ENCODE data around the gene C15orf39.
A peak's percentile ranks its signal among the peaks of the same experiment; 100 is the strongest.

C15orf39 gene

GRCh38 chr15:75197062-75197630 is 4.5 kb upstream of the C15orf39 start:
- no peak for DNase-seq (ENCODE audit: low read depth, low spot score)

- DNase-seq (ENCODE audit: low read depth, low spot score), result no peak
These were observed 2.9 kb upstream of the C15orf39 start for GRCh38 chr15:75198560-75199356.

GRCh38 chr15:75199357-75199940 is 2.2 kb upstream of the C15orf39 start:
- DNase-seq (ENCODE audit: low read depth, low spot score), result no peak

DNA sequence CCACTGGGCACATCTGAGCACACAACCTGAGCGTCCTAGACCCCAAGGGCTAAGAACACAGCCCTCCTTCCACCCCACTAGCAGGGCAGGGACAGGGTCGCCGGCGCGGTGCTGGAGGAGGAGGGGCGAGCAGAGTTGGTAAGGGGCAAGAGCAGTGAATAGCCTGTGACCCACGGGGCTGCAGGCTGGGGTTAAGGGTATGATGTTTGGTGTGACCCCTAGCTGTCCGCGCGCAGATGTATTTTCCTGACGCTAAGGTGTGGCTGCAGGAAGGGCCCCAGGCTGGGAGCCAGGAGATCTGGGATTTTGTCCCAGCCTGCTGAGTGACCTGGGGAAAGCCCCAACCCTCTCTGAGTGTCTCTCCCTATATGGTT is 1.3 kb upstream of the C15orf39 start:
- no peak for DNase-seq (ENCODE audit: low read depth, low spot score)

- no peak for DNase-seq (ENCODE audit: low read depth, low spot score)
These were observed 692 bp upstream of the C15orf39 start for GRCh38 chr15:75200765-75201615.

DNA sequence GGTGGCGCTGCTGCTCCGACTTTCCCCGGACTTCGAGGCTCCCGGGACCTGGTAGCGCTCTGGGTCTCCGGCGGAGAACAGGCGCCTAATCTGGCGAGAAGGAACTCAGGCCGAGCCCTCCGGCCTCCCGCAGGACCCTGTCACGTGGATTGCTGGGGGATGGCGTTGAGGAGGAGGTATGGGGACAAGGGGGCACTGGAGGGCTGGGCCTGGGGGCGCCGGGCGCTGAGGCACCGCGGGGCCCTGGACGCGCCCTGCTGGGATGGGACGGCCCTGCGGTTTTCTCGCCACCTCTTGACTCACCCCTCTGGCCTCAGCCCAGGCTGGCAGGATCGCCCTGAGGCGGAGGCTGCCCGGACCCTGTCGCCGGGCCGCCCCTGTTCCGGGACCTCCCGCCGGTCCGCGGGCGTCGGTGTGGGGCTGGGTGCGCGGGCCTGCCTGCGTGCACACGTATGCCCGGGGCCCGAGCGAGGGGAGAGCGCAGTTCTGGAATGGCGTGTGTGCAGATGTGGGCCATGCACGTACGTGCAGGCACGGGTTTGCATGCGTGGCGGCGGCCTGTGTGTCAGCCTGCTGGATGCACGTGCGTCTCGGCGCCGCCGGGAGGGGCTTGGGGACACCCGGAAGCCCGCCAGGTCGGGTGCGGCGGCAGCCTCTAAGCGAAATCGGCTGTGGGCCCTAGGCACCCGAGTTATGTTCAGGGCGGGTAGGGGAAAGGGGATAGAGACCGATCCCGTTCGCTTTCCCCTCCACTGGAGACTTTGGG is 752 bp downstream of the C15orf39 start:
- DNase-seq (ENCODE audit: low read depth, low spot score), result no peak

GRCh38 chr15:75203017-75203907 is 1.6 kb downstream of the C15orf39 start:
- no peak for DNase-seq (ENCODE audit: low read depth, low spot score)

DNA sequence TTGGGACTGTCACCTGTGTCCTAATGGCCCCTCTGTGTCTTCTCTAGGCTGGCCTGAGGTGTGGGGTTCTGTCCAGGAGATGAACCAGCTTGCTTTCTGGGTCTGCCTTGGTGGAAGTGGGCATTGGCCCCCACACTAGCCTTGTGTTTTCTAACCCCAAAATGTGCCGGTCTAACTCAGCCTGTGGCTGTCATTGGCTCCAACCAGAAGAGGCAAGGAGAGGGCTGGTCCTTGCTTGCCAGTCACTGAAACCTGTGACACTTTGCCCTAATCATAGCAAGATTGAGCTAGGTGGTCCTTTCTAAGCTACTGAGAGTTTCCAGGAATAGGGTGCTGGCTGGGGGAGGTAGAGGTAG is 2.2 kb downstream of the C15orf39 start:
- DNase-seq (ENCODE audit: low read depth, low spot score), result no peak

- DNase-seq (ENCODE audit: low read depth, low spot score), result peak; percentile 73
These were observed 2.8 kb downstream of the C15orf39 start for GRCh38 chr15:75204340-75205063.

DNA sequence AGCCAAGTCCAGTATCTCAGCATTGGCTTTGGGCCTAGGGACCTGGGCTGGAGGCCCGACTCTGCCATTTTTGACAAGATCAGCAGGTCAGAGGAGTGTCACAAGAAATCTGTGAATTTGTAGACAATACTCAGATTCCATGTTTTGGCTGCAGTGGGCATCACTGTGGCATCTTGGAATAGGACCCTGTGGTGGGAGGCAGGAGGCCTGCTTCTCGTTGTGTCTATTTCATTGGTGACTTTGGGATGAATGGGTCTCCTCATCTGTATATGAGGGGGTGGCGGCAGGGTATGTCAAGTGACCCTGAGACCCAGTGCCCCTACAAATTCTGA is 3.3 kb downstream of the C15orf39 start:
- DNase-seq (ENCODE audit: low read depth, low spot score), result no peak

DNA sequence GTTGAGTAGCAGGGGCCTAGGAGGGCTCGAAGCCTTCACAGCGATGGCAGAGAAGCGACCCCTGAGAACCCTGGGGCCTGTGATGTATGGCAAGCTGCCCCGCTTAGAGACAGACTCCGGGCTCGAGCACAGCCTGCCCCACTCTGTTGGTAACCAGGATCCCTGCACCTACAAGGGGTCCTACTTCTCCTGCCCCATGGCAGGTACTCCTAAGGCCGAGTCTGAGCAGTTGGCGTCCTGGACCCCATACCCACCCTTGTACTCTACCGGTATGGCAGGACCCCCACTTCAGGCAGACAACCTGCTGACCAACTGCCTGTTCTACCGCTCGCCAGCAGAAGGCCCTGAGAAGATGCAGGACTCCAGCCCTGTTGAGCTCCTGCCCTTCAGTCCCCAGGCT is 4.3 kb downstream of the C15orf39 start:
- no peak for DNase-seq (ENCODE audit: low read depth, low spot score)

- no peak for DNase-seq (ENCODE audit: low read depth, low spot score)
These were observed 5.3 kb downstream of the C15orf39 start for GRCh38 chr15:75206803-75207617.

GRCh38 chr15:75207618-75208500 is 6.2 kb downstream of the C15orf39 start:
- no peak for DNase-seq (ENCODE audit: low read depth, low spot score)

DNA sequence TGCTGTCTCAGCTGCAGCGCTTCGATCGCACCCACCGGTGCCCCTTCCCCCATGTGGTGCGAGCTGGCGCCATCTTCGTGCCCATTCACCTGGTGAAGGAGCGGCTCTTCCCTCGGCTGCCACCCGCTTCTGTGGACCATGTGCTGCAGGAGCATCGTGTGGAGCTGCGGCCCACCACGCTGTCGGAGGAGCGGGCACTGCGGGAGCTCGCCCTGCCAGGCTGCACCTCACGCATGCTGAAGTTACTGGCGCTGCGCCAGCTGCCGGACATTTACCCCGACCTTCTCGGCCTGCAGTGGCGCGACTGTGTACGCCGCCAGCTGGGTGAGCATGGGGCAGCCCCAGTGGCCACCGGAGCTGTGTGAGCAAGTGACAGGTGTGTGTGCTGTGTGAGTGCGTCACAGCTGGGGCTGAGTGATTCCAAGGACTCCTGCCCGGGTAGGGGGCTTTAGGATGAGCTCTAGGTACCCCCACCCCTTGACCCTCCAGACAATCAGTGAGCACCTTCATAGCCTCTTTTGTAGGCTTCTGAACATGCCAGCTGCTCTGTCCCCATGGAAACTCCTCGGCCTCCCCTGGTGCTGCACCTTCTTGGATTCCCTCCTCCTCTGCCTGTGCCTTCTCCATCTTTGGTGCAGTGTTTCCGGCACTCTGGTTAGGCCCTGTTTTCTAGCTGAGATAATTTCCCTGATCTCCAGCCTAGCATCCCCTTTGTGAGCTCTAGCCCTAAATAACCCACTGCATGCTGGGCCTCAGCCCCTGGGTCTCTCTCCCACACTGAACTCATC is 7.0 kb downstream of the C15orf39 start:
- DNase-seq (ENCODE audit: low read depth, low spot score), result no peak

- no peak for DNase-seq (ENCODE audit: low read depth, low spot score)
These were observed 7.6 kb downstream of the C15orf39 start for GRCh38 chr15:75209289-75209676.

DNA sequence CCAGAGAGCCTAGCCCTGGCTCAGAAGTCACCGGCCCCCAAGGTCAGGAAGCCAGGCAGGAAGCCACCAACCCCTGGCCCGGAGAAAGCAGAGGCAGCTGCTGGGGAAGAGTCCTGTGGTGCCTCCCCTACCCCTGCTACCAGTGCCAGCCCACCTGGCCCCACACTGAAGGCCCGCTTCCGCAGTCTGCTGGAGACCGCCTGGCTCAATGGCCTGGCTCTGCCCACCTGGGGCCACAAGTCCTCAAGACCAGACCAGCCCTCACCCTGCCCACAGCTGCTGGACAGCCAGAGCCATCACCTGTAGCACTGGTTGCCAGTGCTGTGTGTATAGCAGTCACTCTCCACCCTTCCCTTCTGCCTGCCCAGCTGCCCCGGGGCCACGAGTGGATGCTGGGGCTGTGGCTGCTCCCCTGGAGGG is 9.1 kb downstream of the C15orf39 start:
- DNase-seq (ENCODE audit: low read depth, low spot score), result no peak
